NB4 (cell line): ENCODE measurements around the gene SBNO2.

Experiments
- DNase-seq: peaks from one replicate; pipeline ENCODE4 v3.0.0; 2010; ENCODE audit warnings: low read depth
- H3K4me3 ChIP-seq: one replicate; pipeline ENCODE4 v1.5.1; 2011; ENCODE audit warnings: mild to moderate bottlenecking, low read depth, low read length, moderate library complexity
- MYC ChIP-seq: IDR thresholded peaks from 2 replicates; pipeline ENCODE4 v1.6.1; 2011; ENCODE audit warnings: low read depth, low read length
- POLR2A ChIP-seq: IDR thresholded peaks from 2 replicates; pipeline ENCODE4 v1.6.1; 2011; ENCODE audit warnings: mild to moderate bottlenecking; ENCODE audit not compliant: insufficient read length; ENCODE audit errors: extremely low read depth
- TF ChIP-seq, protein P1 (sequence below): IDR thresholded peaks from one replicate; pipeline ENCODE4 v1.5.1; 2012; ENCODE audit warnings: low read depth, low read length
- TF ChIP-seq, protein P2 (sequence below): IDR thresholded peaks from 2 replicates; pipeline ENCODE4 v1.6.1; 2011; ENCODE audit warnings: low read depth, low read length

Gene SBNO2

DNA sequence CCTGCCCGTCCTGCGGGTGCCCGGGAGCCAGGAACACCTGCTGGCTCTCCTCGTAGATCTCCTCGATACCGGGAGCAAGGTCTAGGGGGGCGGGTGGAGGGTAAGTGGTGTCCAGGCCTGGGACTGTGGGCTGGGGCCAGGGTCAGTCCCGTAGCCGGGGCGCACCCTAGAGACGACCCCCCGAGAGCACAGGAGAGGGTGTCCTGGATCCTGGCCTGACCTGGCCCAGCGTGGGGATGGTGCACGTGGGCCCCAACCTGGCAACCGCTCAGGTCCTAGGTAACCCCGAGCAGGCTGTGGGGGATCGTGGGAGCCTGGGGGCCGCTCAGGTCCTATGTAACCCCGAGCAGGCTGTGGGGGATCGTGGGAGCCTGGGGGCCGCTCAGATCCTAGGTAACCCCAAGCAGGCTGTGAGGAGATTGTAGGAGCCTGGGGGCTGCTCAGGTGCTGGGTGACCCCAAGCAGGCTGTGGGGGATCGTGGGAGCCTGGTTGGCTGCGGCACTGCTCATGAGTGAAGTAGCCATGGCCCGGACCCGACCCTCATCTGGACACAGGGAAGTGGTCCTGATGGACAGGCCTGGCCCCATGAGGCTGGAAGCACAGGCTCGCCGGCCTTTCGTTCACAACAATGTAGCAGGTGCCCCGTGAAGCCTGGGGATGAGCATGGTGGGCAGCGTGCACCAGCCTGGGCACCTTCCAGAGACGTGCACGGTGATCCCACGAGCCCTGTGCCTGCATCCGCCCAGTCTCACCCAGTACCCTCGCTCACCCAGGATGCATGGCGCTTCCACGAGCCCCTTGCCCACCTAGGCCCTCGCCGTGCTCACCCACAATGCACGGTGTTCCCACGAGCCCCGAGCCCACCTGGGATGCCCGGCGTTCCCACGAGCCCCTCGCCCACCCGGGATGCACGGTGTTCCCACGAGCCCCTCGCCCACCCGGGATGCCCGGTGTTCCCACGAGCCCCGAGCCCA, 64.1 kb downstream of the SBNO2 start:
- DNase-seq, result no peak
- TF ChIP-seq, protein P1, sequence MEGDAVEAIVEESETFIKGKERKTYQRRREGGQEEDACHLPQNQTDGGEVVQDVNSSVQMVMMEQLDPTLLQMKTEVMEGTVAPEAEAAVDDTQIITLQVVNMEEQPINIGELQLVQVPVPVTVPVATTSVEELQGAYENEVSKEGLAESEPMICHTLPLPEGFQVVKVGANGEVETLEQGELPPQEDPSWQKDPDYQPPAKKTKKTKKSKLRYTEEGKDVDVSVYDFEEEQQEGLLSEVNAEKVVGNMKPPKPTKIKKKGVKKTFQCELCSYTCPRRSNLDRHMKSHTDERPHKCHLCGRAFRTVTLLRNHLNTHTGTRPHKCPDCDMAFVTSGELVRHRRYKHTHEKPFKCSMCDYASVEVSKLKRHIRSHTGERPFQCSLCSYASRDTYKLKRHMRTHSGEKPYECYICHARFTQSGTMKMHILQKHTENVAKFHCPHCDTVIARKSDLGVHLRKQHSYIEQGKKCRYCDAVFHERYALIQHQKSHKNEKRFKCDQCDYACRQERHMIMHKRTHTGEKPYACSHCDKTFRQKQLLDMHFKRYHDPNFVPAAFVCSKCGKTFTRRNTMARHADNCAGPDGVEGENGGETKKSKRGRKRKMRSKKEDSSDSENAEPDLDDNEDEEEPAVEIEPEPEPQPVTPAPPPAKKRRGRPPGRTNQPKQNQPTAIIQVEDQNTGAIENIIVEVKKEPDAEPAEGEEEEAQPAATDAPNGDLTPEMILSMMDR, result no peak
- TF ChIP-seq, protein P2, sequence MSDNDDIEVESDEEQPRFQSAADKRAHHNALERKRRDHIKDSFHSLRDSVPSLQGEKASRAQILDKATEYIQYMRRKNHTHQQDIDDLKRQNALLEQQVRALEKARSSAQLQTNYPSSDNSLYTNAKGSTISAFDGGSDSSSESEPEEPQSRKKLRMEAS, result no peak
- no peak for TF ChIP-seq MYC
- no peak for TF ChIP-seq POLR2A
- H3K4me3 ChIP-seq, result no peak overlapping the region

DNA sequence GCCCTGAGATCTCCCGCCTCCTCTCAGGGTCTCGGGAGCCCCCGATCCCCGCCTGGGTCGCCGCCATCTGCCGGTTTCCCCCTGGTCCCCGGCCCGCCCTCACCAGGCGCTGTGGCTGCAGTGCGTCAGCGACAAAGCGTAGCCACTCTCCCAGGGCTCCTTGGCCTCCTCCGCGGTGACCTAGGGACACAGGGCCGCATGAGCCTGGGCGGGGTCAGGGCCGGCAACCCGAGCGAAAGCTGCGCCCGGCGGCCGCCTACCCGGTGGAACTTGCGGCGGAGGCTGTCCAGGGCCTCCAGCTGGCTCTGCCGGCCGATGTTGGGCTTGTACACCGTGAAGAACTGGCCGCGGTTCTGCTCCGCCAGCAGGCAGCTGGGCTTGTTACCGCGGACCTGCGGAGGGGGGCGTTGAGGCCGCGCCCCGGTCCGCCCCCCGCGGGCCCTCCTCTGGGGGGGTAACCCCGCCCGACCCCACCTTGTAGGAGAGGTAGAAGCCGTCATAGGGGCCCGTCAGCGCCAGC, 65.0 kb downstream of the SBNO2 start:
- no peak for DNase-seq
- TF ChIP-seq, protein P2, result no peak
- TF ChIP-seq MYC (no peak), POLR2A (no peak)
- TF ChIP-seq, protein P1, result no peak
- no peak overlapping the region for H3K4me3 ChIP-seq

DNA sequence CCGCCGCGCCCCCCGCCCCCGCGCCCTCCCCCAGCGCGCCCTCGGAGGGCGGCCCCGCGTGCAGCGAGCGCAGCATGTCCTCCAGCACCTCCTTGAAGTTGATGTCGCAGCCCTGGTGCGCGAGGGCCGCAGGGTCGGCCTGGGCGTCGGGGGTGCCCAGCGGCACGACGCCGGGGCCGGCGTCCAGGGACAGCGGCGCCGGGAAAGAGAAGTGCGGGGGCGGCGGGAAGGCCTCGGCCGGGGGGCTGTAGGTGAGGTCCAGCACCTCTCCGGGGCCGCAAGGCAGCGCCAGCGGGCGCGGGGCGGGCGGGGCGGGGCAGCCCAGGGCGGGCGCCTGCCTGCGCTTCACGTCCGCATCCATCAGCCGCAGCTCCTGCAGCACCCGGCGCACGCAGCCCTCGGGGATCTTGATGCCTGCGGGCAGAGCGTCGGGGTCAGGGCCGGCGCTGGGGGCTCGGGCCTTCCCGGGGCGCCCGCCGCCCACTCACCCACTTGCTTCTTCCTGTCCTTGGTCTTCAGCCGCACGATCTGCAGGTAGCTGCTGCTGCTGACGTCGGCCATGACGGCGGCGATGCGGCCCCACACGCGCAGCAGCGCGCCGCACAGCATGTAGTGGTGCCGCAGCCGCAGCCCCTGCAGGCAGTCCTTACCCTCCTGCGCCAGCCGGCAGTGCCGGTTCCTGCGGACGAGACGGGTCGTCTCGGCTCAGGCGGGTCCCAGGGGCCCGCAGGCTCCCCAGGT, 65.6 kb downstream of the SBNO2 start:
- no peak for TF ChIP-seq POLR2A
- TF ChIP-seq, protein P1, result no peak
- TF ChIP-seq, protein P2, result no peak
- no peak for TF ChIP-seq MYC
- no peak overlapping the region for H3K4me3 ChIP-seq
- no peak for DNase-seq

DNA sequence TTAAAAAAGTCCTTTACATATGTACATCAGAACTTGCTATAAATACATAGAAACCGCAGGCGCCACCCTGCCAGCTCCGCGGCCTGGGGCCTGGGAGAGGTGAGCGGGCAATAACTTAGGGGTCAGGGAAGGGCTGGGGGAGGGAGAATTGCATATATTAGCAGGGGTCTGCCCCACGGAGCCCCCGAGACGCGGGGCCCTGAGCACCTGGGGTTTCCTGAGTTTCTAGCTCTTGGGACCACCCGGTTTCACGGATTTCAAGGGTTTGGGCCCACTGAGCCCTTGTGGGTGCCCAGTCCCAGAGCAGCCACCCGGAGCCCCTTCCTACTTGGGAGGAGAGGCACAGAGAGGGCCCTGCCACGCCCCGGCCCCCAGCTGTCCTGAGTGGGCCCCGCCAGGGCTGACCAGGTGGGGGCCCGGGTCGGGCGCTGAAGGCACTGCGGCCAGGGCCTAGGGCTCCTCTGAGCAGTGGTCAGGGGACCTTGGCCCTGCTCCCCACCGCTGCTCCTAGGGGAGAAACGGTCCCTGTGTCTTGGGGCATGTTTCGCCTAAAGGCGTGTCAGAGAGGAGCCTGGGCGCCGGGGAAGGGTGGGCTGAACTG, 66.3 kb downstream of the SBNO2 start:
- no peak overlapping the region for H3K4me3 ChIP-seq
- TF ChIP-seq MYC, result no peak
- no peak for TF ChIP-seq POLR2A
- TF ChIP-seq, protein P1, result no peak
- TF ChIP-seq, protein P2, result no peak

DNA sequence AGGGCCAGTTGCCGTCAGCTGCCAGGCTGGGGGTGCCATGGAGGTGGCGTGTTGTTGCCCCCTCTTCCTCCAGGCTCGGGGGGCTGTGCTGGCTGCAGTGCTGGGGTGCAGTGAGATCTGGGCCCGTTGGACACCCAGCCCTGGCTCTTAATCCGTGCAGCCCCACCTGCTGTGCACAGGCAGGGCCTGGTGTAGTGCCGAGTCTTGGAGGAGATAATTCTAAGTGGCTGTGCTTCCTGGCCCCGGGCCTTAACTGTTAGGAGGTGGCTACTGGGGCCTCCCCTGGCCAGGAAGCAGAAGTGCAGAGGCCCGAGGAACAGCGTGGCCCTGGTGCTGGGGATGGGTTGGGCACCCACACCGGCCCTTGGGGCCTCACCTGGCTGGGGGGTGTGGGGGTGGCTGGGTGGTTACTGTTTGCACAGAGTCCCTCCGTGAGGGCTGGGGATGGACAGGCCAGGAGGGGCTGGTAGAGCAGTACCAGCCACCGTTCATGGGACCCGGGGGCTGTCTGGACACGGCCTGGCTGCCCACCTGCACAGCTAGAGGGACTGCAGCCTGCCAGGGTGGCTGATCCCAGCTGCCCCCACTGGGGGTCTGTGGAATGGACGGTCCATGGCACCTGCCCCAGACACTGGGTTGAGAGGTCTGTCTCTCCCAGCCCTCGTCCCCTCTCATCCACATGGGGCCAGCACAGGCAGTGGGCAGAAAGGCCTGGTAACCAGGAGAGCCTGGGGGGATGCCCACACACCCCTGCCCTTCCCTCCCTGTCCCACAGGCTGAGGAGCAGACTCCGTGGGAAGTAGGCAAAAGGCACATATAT, 67.0 kb downstream of the SBNO2 start:
- H3K4me3 ChIP-seq, result no peak overlapping the region
- peak; percentile 37 for DNase-seq
- TF ChIP-seq MYC, result no peak
- TF ChIP-seq, protein P1, result no peak
- no peak for TF ChIP-seq POLR2A
- TF ChIP-seq, protein P2, result no peak

More for the DNA sequence above, 66.3 kb downstream of the SBNO2 start:
- no peak for DNase-seq
